ENCODE results near the gene EMILIN1.

Gene EMILIN1

DNA sequence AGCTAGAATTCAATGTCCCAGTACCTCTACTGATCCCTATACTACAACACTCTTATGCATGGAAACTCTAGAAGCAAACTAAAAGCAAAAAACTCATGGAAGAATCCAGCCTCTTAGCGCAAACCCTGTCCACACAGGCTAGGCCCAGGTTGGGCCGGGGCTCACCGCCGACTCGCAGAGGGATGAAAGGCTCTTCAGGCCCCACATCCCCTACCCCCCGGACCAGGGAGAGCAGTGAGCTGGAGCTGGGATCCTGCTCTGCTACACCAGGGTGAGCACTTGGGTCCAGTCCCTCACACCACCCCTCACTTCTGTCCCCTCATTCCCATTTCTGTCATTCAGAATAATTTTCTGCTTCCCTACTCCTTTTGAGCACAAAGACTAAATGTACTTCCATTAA lies 9.0 kb upstream of the EMILIN1 start:
- TF ChIP-seq, protein P1, sequence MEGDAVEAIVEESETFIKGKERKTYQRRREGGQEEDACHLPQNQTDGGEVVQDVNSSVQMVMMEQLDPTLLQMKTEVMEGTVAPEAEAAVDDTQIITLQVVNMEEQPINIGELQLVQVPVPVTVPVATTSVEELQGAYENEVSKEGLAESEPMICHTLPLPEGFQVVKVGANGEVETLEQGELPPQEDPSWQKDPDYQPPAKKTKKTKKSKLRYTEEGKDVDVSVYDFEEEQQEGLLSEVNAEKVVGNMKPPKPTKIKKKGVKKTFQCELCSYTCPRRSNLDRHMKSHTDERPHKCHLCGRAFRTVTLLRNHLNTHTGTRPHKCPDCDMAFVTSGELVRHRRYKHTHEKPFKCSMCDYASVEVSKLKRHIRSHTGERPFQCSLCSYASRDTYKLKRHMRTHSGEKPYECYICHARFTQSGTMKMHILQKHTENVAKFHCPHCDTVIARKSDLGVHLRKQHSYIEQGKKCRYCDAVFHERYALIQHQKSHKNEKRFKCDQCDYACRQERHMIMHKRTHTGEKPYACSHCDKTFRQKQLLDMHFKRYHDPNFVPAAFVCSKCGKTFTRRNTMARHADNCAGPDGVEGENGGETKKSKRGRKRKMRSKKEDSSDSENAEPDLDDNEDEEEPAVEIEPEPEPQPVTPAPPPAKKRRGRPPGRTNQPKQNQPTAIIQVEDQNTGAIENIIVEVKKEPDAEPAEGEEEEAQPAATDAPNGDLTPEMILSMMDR (IDR thresholded peaks at IDR 0.05; ENCODE audit: low read depth, low read length, missing control alignments) = no peak
- no peak for DNase-seq (ENCODE audit: extremely low read depth, low read depth)
- peak overlapping the region; percentile 98 for H3K4me3 ChIP-seq (replicated peaks; ENCODE audit: low read depth, low read length)

DNA sequence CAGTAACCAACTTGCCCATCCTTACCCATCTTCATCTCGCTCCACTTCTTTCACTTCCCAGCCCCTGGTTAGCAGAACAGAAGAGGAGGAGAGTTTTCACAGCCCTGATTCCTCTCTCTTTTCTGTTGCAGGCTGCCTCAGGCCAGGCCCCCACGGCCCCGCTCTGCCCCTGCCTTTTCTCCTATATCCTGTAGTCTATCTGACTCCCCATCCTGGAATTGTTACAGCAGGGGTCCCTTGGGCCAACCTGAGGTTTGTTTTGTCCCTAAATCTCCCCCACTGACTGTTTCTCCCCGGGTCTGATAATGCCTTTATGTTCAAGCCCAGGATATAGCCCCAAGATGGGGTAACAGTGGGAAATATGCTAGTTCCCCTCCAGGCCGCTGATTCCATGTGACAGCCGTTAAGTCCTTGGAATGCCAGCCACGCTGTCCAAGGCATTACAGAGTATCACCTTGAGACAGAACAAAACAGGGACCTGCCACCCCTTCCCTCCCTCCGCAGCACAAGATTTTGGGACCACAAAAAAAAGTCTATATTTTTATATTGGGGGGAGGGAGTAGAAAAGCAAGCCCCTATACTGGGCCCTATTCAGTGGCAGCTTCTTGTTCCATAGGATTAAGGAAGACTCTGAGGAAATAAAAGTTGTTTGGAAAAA lies 8.3 kb upstream of the EMILIN1 start:
- TF ChIP-seq, protein P1 (IDR thresholded peaks at IDR 0.05; ENCODE audit: low read depth, low read length, missing control alignments) = no peak
- peak overlapping the region; percentile 98 for H3K4me3 ChIP-seq (replicated peaks; ENCODE audit: low read depth, low read length)
- no peak for DNase-seq (ENCODE audit: extremely low read depth, low read depth)

DNA sequence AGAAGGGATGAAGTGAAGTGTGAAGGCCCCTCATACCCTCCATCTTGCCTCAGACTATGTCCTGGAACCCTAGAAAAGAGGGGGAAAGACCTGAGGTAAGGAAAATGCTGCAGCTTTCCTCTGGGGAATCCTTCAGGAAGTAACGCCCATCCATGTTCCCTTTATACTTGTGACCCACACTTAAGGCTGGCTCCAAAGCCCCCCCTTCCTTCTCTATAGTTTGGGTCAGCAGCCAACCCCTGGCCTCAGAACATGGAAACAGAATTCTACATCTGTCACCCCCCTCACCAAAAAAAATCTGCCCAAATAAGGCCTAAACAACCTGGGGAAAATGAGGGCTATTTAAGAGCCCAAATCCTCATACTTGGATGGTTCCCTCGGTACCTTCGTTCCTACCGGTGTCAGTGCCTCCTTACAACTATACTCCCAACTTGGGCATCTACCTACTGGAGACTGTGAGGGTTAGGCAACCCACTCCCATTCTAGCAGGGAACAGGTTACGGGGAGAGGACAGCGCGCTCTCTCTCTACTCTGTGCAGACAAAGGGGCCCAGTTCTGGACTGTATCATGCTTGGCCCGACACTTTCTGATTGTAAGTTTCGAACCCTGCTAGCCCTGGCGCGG lies 7.7 kb upstream of the EMILIN1 start:
- DNase-seq (ENCODE audit: extremely low read depth, low read depth) = no peak
- peak overlapping the region; percentile 98 for H3K4me3 ChIP-seq (replicated peaks; ENCODE audit: low read depth, low read length)
- TF ChIP-seq, protein P1 (IDR thresholded peaks at IDR 0.05; ENCODE audit: low read depth, low read length, missing control alignments) = no peak

DNA sequence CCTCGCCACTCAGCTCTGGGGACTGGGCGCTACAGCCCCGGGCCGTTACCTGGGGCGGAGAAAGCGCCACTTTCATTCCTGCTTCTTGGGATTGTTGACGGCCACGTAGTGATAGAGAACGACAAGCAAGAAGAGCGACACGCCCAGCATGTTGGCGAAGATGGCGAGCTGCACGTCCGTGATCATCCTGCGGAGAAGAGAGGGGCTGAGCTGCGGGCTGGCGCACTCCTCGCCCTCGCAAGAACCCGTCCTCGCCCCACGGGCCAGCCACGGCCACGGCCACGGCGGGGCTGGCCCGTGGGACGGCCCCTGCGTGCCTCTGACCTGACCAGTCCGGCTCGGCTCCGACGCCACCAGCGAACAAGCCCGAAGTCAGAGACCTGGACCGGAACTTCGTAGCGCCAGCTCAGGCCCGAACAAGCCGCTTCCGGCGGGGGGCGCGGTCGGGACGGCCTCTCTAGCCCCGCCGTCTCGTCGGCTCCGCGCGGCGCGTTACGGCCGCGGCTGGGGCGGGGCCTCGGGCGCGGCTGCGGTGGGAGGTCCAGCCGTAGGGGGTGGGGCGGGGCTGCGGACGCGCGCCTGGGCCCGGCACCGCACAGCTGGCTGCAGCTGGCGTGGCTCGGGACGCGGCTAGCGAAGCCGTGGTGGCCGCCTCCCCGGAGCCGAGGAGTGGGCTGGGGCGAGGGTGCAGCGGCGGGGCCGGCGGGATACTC lies 7.0 kb upstream of the EMILIN1 start, which contains the start of gene OST4:
OST4 (minus strand) TSS at position 378 of the 713 bp plus-strand sequence.
- H3K4me3 ChIP-seq (replicated peaks; ENCODE audit: low read depth, low read length) = peak within 1 kb of the TSS; percentile 98
- TF ChIP-seq, protein P1 (IDR thresholded peaks at IDR 0.05; ENCODE audit: low read depth, low read length, missing control alignments) = no peak
- peak; percentile 57 for DNase-seq (ENCODE audit: extremely low read depth, low read depth)

DNA sequence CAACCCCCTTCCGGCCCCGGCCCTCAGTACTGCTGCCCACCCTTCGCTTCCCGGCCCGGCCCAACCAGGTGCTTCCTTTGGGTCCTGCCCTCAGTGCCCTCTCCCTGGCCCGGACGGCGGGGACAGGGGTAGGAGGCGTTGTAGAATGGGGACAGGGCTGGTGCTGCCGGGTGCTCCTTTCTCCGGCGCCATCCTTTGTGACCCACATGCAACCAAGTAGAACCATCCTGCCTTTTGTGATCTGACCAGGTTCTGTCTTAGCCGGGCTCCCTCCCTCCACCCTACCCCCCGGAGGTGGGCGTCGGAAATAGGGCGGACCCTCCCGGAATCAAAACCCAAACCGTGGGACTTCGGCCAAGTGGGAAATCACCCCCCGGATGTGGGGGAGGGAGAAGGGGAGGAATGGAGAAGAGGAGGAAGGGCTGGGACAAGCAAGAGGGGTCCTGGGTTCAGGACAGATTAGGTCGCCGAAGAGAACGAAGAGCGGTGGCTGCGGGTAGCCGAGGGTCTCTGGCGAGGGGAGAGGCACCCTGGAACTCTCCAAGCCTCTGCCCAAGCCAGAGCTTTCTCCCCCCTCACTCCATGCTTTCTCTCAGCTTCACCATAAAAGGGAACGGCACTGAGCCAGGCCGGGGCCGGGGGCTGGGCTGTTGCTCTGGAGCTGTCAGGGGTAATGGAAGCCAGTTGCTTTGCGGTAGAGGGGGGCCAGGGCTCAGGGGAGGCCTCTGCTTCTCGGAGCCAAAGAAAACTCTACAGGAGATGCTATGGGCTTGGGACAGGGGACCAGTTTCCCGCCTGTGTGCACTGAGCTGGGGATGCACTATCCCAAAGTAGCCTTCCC lies 6.2 kb upstream of the EMILIN1 start:
- H3K4me3 ChIP-seq (replicated peaks; ENCODE audit: low read depth, low read length) = peak overlapping the region; percentile 98
- DNase-seq (ENCODE audit: extremely low read depth, low read depth) = peak; percentile 37
- TF ChIP-seq, protein P1 (IDR thresholded peaks at IDR 0.05; ENCODE audit: low read depth, low read length, missing control alignments) = no peak

DNA sequence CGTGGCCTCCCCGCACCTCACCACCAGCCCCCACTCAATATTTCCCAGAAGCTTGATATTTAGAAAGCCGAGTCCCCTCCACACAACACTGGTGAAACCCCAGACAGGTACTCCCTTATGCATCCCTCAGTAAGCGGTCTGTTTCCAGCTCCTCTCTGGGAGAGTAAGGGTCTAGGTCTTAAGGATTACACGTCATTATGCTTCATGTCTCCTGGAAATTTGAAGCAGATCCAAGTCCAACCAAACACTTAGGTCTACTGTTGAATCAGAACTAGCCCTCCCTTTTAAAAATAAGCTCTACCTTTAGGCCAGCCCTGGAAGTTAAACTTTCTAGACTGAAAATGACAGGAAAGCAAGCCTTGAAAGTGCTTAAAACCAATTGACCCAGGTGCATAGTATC lies 5.5 kb upstream of the EMILIN1 start:
- no peak overlapping the region; the same call in 1 of the 2 replicates for H3K4me3 ChIP-seq (replicated peaks; ENCODE audit: low read depth, low read length)
- DNase-seq (ENCODE audit: extremely low read depth, low read depth) = no peak
- TF ChIP-seq, protein P1 (IDR thresholded peaks at IDR 0.05; ENCODE audit: low read depth, low read length, missing control alignments) = no peak

Data from HFF-Myc (cell line).